DND-41 (cell line): ENCODE measurements around the gene USP17L10.
"Not testable (repeated sequence)": the region's sequence is repeated elsewhere in the genome, so short reads cannot be mapped to it uniquely, and the experiment has no call there.

Source experiments
- ATAC-seq: fragments of 200-7000 bp; cut with Tn5 transposase; 3 replicates; pipeline ENCODE4 v1.9.1; 2021; ENCODE audit warnings: low read depth; ENCODE audit not compliant: insufficient read depth
- DNase-seq: peaks from one replicate; pipeline ENCODE4 v3.0.0-alpha.2; 2020
- H2AFZ ChIP-seq: 2 replicates; pipeline ENCODE4 v1.6.0; 2012; ENCODE audit warnings: low read depth, low read length
- H3K27ac ChIP-seq: 2 replicates; pipeline ENCODE4 v1.5.1; 2012; ENCODE audit warnings: low read length, inconsistent platforms
- H3K27me3 ChIP-seq: fragments of 200-600 bp; sonication (generic); 2 replicates; pipeline ENCODE4 v1.6.0; 2012; ENCODE audit warnings: low read length, mild to moderate bottlenecking, inconsistent platforms; ENCODE audit not compliant: insufficient read depth, poor library complexity
- H3K36me3 ChIP-seq: 2 replicates; pipeline ENCODE4 v1.5.1; 2012; ENCODE audit warnings: low read length, inconsistent platforms; ENCODE audit not compliant: insufficient read depth
- H3K4me1 ChIP-seq: 2 replicates; pipeline ENCODE4 v1.5.1; 2012; ENCODE audit warnings: mild to moderate bottlenecking, low read length; ENCODE audit not compliant: insufficient read depth
- H3K4me2 ChIP-seq: 2 replicates; pipeline ENCODE4 v1.6.0; 2012; ENCODE audit warnings: mild to moderate bottlenecking, moderate library complexity, low read length, inconsistent platforms; ENCODE audit not compliant: insufficient read depth
- H3K4me3 ChIP-seq, 2 experiments: fragments of 200-600 bp in 1 of 2; shearing (Covaris generic) in 1 of 2; 2 replicates each; pipeline ENCODE4 v1.5.1; 2012 to 2016; ENCODE audit warnings: inconsistent platforms in 2 of 2, low read length in 2 of 2, mild to moderate bottlenecking in 2 of 2, low read depth in 1 of 2, moderate library complexity in 1 of 2
- H3K79me2 ChIP-seq: 2 replicates; pipeline ENCODE4 v1.6.0; 2012; ENCODE audit warnings: low read length, inconsistent platforms; ENCODE audit not compliant: insufficient read depth
- H3K9ac ChIP-seq: 2 replicates; pipeline ENCODE4 v1.6.0; 2012; ENCODE audit warnings: low read depth, mild to moderate bottlenecking, inconsistent platforms, low read length, moderate library complexity
- H3K9me3 ChIP-seq: 2 replicates; pipeline ENCODE4 v1.5.1; 2012; ENCODE audit warnings: low read length, moderate library complexity, mild to moderate bottlenecking, inconsistent platforms; ENCODE audit not compliant: insufficient read depth, severe bottlenecking
- H4K20me1 ChIP-seq: 2 replicates; pipeline ENCODE4 v1.6.0; 2012; ENCODE audit warnings: low read length; ENCODE audit not compliant: insufficient read depth

The USP17L10 gene

GRCh38 chr4:9210357-9210756 is at the start of gene USP17L10:
USP17L10 (plus strand) TSS chr4:9210657; CDS start chr4:9210657, 0 bp downstream.
- H3K4me1 ChIP-seq, H3K4me2 ChIP-seq, H2AFZ ChIP-seq, H3K79me2 ChIP-seq, H4K20me1 ChIP-seq, ATAC-seq, H3K27ac ChIP-seq, DNase-seq, H3K36me3 ChIP-seq, H3K9me3 ChIP-seq, H3K27me3 ChIP-seq, H3K9ac ChIP-seq, H3K4me3 ChIP-seq: not testable (repeated sequence)

DNA sequence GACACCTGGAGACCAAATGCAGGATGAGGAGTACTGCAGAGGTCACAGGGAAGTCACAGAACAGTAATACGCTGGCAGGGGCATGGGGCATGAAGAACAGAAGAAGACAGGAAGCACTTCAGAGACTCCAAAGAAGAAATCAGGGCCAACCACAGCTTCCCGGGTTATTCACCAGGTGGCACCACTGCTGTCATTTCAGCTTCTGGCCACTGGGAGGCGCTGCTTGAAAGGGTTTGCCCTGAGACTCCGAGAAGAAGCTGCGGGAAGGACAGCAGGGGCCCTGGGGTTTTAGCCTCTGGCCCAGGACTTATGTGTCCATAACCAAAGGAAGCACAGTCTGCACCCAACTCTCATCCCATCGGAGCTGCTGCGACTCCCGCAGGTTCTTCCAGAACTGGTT is 44.5 kb upstream of the USP17L10 start:
- not testable (repeated sequence) for H4K20me1 ChIP-seq, H2AFZ ChIP-seq, H3K79me2 ChIP-seq, DNase-seq, H3K9ac ChIP-seq, H3K4me1 ChIP-seq, H3K27me3 ChIP-seq, H3K4me2 ChIP-seq, H3K36me3 ChIP-seq, H3K4me3 ChIP-seq, ATAC-seq, H3K9me3 ChIP-seq, H3K27ac ChIP-seq

- not testable (repeated sequence) for H3K36me3 ChIP-seq, H4K20me1 ChIP-seq, H3K4me2 ChIP-seq, H3K9me3 ChIP-seq, DNase-seq, H3K9ac ChIP-seq, H3K4me1 ChIP-seq, ATAC-seq, H2AFZ ChIP-seq, H3K4me3 ChIP-seq, H3K27me3 ChIP-seq, H3K79me2 ChIP-seq, H3K27ac ChIP-seq
These were observed 40.5 kb upstream of the USP17L10 start, which contains the start of gene FAM90A26 for GRCh38 chr4:9169791-9170459. FAM90A26 (plus strand) TSS chr4:9170409; CDS start chr4:9173173, 2,764 bp downstream.

DNA sequence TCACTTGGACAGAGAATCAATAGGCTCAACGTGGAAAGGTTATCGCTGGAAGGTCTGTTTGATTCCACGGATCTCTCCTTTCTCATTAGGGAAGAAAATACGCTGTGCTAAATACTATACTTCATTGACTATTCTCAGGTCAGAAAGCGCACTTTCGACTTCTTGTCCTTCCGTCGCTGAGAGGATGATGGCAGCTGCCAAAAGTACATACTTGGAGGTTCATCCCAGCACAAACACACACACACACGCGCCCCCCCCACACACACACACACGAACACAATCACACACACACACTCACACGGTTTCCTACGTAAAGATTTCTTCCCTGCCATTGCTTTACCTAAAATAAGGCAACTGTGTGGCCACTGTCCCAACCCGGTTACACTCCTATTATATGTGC is 4.2 kb downstream of the USP17L10 start:
- H3K27ac ChIP-seq, H3K79me2 ChIP-seq, ATAC-seq, H4K20me1 ChIP-seq, H3K9ac ChIP-seq, H3K27me3 ChIP-seq, H2AFZ ChIP-seq, H3K4me2 ChIP-seq, H3K4me3 ChIP-seq, H3K4me1 ChIP-seq, H3K9me3 ChIP-seq, H3K36me3 ChIP-seq: not testable (repeated sequence)
- peak; percentile 0 for DNase-seq

- not testable (repeated sequence) for H3K79me2 ChIP-seq, H3K4me3 ChIP-seq, H3K27ac ChIP-seq, H2AFZ ChIP-seq, H3K4me2 ChIP-seq, H3K9ac ChIP-seq, H3K9me3 ChIP-seq, H3K4me1 ChIP-seq, DNase-seq, H3K36me3 ChIP-seq, ATAC-seq, H3K27me3 ChIP-seq, H4K20me1 ChIP-seq
These were observed 4.6 kb downstream of the USP17L10 start, which contains the start of gene USP17L11 for GRCh38 chr4:9215105-9215504. USP17L11 (plus strand) TSS chr4:9215405; CDS start chr4:9215405, 0 bp downstream.

- DNase-seq, H3K4me2 ChIP-seq, H3K27ac ChIP-seq, H3K4me3 ChIP-seq, H4K20me1 ChIP-seq, H3K9ac ChIP-seq, ATAC-seq, H3K79me2 ChIP-seq, H3K36me3 ChIP-seq, H3K27me3 ChIP-seq, H3K4me1 ChIP-seq, H3K9me3 ChIP-seq, H2AFZ ChIP-seq: not testable (repeated sequence)
These were observed 9.4 kb downstream of the USP17L10 start, which contains the start of gene USP17L12 for GRCh38 chr4:9219852-9220251. USP17L12 (plus strand) TSS chr4:9220152; CDS start chr4:9220152, 0 bp downstream.

- H3K79me2 ChIP-seq, H3K27ac ChIP-seq, H2AFZ ChIP-seq, H3K36me3 ChIP-seq, H3K9ac ChIP-seq, H4K20me1 ChIP-seq, H3K4me1 ChIP-seq, H3K27me3 ChIP-seq, ATAC-seq, H3K4me2 ChIP-seq, H3K9me3 ChIP-seq, H3K4me3 ChIP-seq, DNase-seq: not testable (repeated sequence)
These were observed 14.1 kb downstream of the USP17L10 start, which contains the start of gene USP17L13 for GRCh38 chr4:9224596-9224995. USP17L13 (plus strand) TSS chr4:9224896; CDS start chr4:9224896, 0 bp downstream.

DNA sequence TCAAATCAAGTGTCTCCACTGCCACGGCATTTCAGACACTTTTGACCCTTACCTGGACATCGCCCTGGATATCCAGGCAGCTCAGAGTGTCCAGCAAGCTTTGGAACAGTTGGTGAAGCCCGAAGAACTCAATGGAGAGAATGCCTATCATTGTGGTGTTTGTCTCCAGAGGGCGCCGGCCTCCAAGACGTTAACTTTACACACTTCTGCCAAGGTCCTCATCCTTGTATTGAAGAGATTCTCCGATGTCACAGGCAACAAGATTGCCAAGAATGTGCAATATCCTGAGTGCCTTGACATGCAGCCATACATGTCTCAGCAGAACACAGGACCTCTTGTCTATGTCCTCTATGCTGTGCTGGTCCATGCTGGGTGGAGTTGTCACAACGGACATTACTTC is 19.8 kb downstream of the USP17L10 start:
- H3K27me3 ChIP-seq, H3K9ac ChIP-seq, H3K27ac ChIP-seq, H3K79me2 ChIP-seq, ATAC-seq, H2AFZ ChIP-seq, H3K36me3 ChIP-seq, H3K4me2 ChIP-seq, H3K4me3 ChIP-seq, H3K4me1 ChIP-seq, H3K9me3 ChIP-seq, DNase-seq, H4K20me1 ChIP-seq: not testable (repeated sequence)
